Activated CD4-positive, alpha-beta memory T cell treated with anti-CD3 and anti-CD28 coated beads, Interleukin-2, amount 10 ng/mL, durations not matched to agents 7 days and 5 days (primary cell): ENCODE measurements around the gene PCMTD2. TPM values are rescaled to one million over a fixed set of nuclear protein-coding genes. Genes with fewer than 3 reads are reported as not detected.

Experiments used
- CTCF ChIA-PET: fragments of 350-600 bp; sonication (Branson Sonifier 250); formaldehyde crosslinking; loops from one replicate; lab custom pipeline; 2021; ENCODE audit warnings: antibody characterized with exemption, inconsistent platforms; lab: Charles Lee
- POLR2A ChIA-PET: fragments of 350-600 bp; sonication (Branson Sonifier 250); formaldehyde crosslinking; loops from one replicate; lab custom pipeline; 2021; ENCODE audit warnings: antibody characterized with exemption; lab: Charles Lee
- DNase-seq: peaks from one replicate; pipeline ENCODE4 v3.0.0-alpha.2; 2020
- H3K27ac Mint-ChIP-seq: one replicate; pipeline ENCODE4 v1.8.0; 2021; ENCODE audit warnings: mild to moderate bottlenecking, mixed read lengths
- H3K27me3 Mint-ChIP-seq: one replicate; pipeline ENCODE4 v1.8.0; 2021; ENCODE audit warnings: mixed read lengths
- H3K36me3 Mint-ChIP-seq: one replicate; pipeline ENCODE4 v1.8.0; 2021; ENCODE audit warnings: low read depth, mixed read lengths
- H3K4me1 Mint-ChIP-seq: one replicate; pipeline ENCODE4 v1.8.0; 2021; ENCODE audit warnings: mixed read lengths
- H3K4me3 Mint-ChIP-seq: one replicate; pipeline ENCODE4 v1.8.0; 2021; ENCODE audit warnings: mild to moderate bottlenecking, mixed read lengths
- H3K9me3 Mint-ChIP-seq: one replicate; pipeline ENCODE4 v1.8.0; 2021; ENCODE audit warnings: mixed read lengths
- total RNA-seq, 2 experiments: library from RNA; stranded (reverse); gene quantifications; one replicate each; pipeline ENCODE4 v1.2.3, GENCODE V29; 2021

Gene PCMTD2
- total RNA-seq, 2 experiments from 2014 or later = 42.8 to 50.7 TPM

- CTCF ChIA-PET = no interaction called here
- no peaks in the 10 kb centered on the region for H3K9me3 Mint-ChIP-seq
- no peak overlapping the region for H3K4me3 Mint-ChIP-seq
- DNase-seq = no peak
- POLR2A ChIA-PET = no interaction called here
- no peak overlapping the region for H3K27ac Mint-ChIP-seq
- H3K27me3 Mint-ChIP-seq = peaks cover 7% of the 10 kb centered on the region
- no peaks in the 10 kb centered on the region for H3K36me3 Mint-ChIP-seq
- no peaks in the 10 kb centered on the region for H3K4me1 Mint-ChIP-seq
Measured at GRCh38 chr20:64238851-64239387, 16.6 kb upstream of the PCMTD2 start.

- Mint-ChIP-seq H3K4me3 (no peak overlapping the region), H3K36me3 (no peaks in the 10 kb centered on the region), H3K9me3 (no peaks in the 10 kb centered on the region), H3K27me3 (peaks cover 10% of the 10 kb centered on the region), H3K27ac (no peak overlapping the region), H3K4me1 (no peaks in the 10 kb centered on the region)
- POLR2A ChIA-PET = interaction anchor here (1.1 kb wide), 1 partner anchor 16 kb away, joined by 3 read pairs; the partner anchor contains the start of gene PCMTD2
- CTCF ChIA-PET = no interaction called here
- DNase-seq = no peak
Measured at GRCh38 chr20:64239449-64240242, 15.9 kb upstream of the PCMTD2 start.

GRCh38 chr20:64240243-64241015 is 15.1 kb upstream of the PCMTD2 start:
- no peaks in the 10 kb centered on the region for H3K36me3 Mint-ChIP-seq
- CTCF ChIA-PET = interaction anchor here (1.0 kb wide), 1 partner anchor 16 kb away, joined by 3 read pairs; no protein-coding TSS in a partner anchor
- POLR2A ChIA-PET = interaction anchor here (1.1 kb wide), 1 partner anchor 15 kb away, joined by 3 read pairs; the partner anchor contains the start of gene PCMTD2
- H3K4me1 Mint-ChIP-seq = no peaks in the 10 kb centered on the region
- no peak overlapping the region for H3K4me3 Mint-ChIP-seq
- no peak overlapping the region for H3K27ac Mint-ChIP-seq
- no peaks in the 10 kb centered on the region for H3K9me3 Mint-ChIP-seq
- H3K27me3 Mint-ChIP-seq = peaks cover 10% of the 10 kb centered on the region
- DNase-seq = no peak

GRCh38 chr20:64241061-64241460 is 14.5 kb upstream of the PCMTD2 start:
- Mint-ChIP-seq H3K9me3 (no peaks in the 10 kb centered on the region), H3K4me3 (no peak overlapping the region), H3K4me1 (no peaks in the 10 kb centered on the region), H3K27me3 (peaks cover 10% of the 10 kb centered on the region), H3K36me3 (no peaks in the 10 kb centered on the region), H3K27ac (no peak overlapping the region)
- CTCF ChIA-PET = interaction anchor here (1.0 kb wide), 1 partner anchor 16 kb away, joined by 3 read pairs; no protein-coding TSS in a partner anchor
- POLR2A ChIA-PET = interaction anchor here (1.1 kb wide), 1 partner anchor 14 kb away, joined by 3 read pairs; the partner anchor contains the start of gene PCMTD2
- DNase-seq = no peak

- no peaks in the 10 kb centered on the region for H3K36me3 Mint-ChIP-seq
- no peak overlapping the region for H3K27ac Mint-ChIP-seq
- DNase-seq = no peak
- H3K4me1 Mint-ChIP-seq = no peaks in the 10 kb centered on the region
- no peak overlapping the region for H3K4me3 Mint-ChIP-seq
- peaks cover 10% of the 10 kb centered on the region for H3K27me3 Mint-ChIP-seq
- ChIA-PET CTCF (no interaction called here), POLR2A (no interaction called here)
- H3K9me3 Mint-ChIP-seq = no peaks in the 10 kb centered on the region
Measured at GRCh38 chr20:64242003-64242796, 13.3 kb upstream of the PCMTD2 start.

GRCh38 chr20:64242797-64243475 is 12.6 kb upstream of the PCMTD2 start:
- ChIA-PET CTCF (no interaction called here), POLR2A (no interaction called here)
- no peak for DNase-seq
- peaks cover 10% of the 10 kb centered on the region for H3K27me3 Mint-ChIP-seq
- no peak overlapping the region for H3K27ac Mint-ChIP-seq
- no peaks in the 10 kb centered on the region for H3K36me3 Mint-ChIP-seq
- no peak overlapping the region for H3K4me3 Mint-ChIP-seq
- H3K9me3 Mint-ChIP-seq = no peaks in the 10 kb centered on the region
- no peaks in the 10 kb centered on the region for H3K4me1 Mint-ChIP-seq

- Mint-ChIP-seq H3K36me3 (no peaks in the 10 kb centered on the region), H3K4me3 (no peak overlapping the region), H3K27me3 (peaks cover 11% of the 10 kb centered on the region), H3K27ac (no peak overlapping the region), H3K4me1 (no peaks in the 10 kb centered on the region), H3K9me3 (no peaks in the 10 kb centered on the region)
- ChIA-PET CTCF (no interaction called here), POLR2A (interaction anchor here (1.2 kb wide), 1 partner anchor 11 kb away, joined by 3 read pairs; the partner anchor contains the start of gene PCMTD2)
- DNase-seq = no peak
Measured at GRCh38 chr20:64244281-64244805, 11.2 kb upstream of the PCMTD2 start.

GRCh38 chr20:64244870-64245603 is 10.5 kb upstream of the PCMTD2 start:
- POLR2A ChIA-PET = interaction anchor here (1.2 kb wide), 1 partner anchor 10 kb away, joined by 3 read pairs; the partner anchor contains the start of gene PCMTD2
- no peak for DNase-seq
- peaks cover 14% of the 10 kb centered on the region for H3K27me3 Mint-ChIP-seq
- no peaks in the 10 kb centered on the region for H3K9me3 Mint-ChIP-seq
- H3K4me1 Mint-ChIP-seq = no peaks in the 10 kb centered on the region
- CTCF ChIA-PET = no interaction called here
- no peaks in the 10 kb centered on the region for H3K36me3 Mint-ChIP-seq
- no peak overlapping the region for H3K27ac Mint-ChIP-seq
- H3K4me3 Mint-ChIP-seq = no peak overlapping the region

- H3K9me3 Mint-ChIP-seq = no peaks in the 10 kb centered on the region
- no peak overlapping the region for H3K27ac Mint-ChIP-seq
- no peaks in the 10 kb centered on the region for H3K36me3 Mint-ChIP-seq
- ChIA-PET POLR2A (interaction anchor here (1.2 to 1.5 kb wide), 2 partner anchors 9 kb away, joined by 3 read pairs; partner anchors contain the start of gene PCMTD2), CTCF (no interaction called here)
- DNase-seq = no peak
- peaks cover 21% of the 10 kb centered on the region for H3K27me3 Mint-ChIP-seq
- H3K4me1 Mint-ChIP-seq = no peaks in the 10 kb centered on the region
- H3K4me3 Mint-ChIP-seq = no peak overlapping the region
Measured at GRCh38 chr20:64245746-64246595, 9.6 kb upstream of the PCMTD2 start.

GRCh38 chr20:64246616-64247306 is 8.8 kb upstream of the PCMTD2 start:
- no peaks in the 10 kb centered on the region for H3K9me3 Mint-ChIP-seq
- H3K4me3 Mint-ChIP-seq = no peak overlapping the region
- no peaks in the 10 kb centered on the region for H3K36me3 Mint-ChIP-seq
- H3K4me1 Mint-ChIP-seq = no peaks in the 10 kb centered on the region
- peaks cover 21% of the 10 kb centered on the region for H3K27me3 Mint-ChIP-seq
- no peak for DNase-seq
- no peak overlapping the region for H3K27ac Mint-ChIP-seq
- ChIA-PET POLR2A (interaction anchor here (1.5 kb wide), 1 partner anchor 8 kb away, joined by 3 read pairs; no protein-coding TSS in a partner anchor), CTCF (no interaction called here)
